Measurements from ENCODE around the gene DDX25. TPM values are rescaled to one million over a fixed set of nuclear protein-coding genes. Genes with fewer than 3 reads are reported as not detected.
A peak's percentile ranks its signal among the peaks of the same experiment; 100 is the strongest.
"Not testable (repeated sequence)": the region's sequence is repeated elsewhere in the genome, so short reads cannot be mapped to it uniquely, and the experiment has no call there.

The DDX25 gene
- total RNA-seq, 6 experiments from 2014 or later = not detected

GRCh38 chr11:125901872-125902271 lies 2.4 kb upstream of the DDX25 start:
- DNase-seq = no peak
- Mint-ChIP-seq H3K9me3 (no peaks in the 10 kb centered on the region), H3K27me3 (ENCODE audit: insufficient read depth) (peaks cover 16% of the 10 kb centered on the region), H3K36me3 (ENCODE audit: low read depth) (peaks cover 30% of the 10 kb centered on the region), H3K4me3 (peak overlapping the region; percentile 99), H3K4me1 (ENCODE audit: low read depth) (peaks cover 37% of the 10 kb centered on the region), H3K27ac (no peak overlapping the region)
- TF ChIP-seq, protein P1, sequence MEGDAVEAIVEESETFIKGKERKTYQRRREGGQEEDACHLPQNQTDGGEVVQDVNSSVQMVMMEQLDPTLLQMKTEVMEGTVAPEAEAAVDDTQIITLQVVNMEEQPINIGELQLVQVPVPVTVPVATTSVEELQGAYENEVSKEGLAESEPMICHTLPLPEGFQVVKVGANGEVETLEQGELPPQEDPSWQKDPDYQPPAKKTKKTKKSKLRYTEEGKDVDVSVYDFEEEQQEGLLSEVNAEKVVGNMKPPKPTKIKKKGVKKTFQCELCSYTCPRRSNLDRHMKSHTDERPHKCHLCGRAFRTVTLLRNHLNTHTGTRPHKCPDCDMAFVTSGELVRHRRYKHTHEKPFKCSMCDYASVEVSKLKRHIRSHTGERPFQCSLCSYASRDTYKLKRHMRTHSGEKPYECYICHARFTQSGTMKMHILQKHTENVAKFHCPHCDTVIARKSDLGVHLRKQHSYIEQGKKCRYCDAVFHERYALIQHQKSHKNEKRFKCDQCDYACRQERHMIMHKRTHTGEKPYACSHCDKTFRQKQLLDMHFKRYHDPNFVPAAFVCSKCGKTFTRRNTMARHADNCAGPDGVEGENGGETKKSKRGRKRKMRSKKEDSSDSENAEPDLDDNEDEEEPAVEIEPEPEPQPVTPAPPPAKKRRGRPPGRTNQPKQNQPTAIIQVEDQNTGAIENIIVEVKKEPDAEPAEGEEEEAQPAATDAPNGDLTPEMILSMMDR (IDR thresholded peaks at IDR 0.05) = no peak

DNA sequence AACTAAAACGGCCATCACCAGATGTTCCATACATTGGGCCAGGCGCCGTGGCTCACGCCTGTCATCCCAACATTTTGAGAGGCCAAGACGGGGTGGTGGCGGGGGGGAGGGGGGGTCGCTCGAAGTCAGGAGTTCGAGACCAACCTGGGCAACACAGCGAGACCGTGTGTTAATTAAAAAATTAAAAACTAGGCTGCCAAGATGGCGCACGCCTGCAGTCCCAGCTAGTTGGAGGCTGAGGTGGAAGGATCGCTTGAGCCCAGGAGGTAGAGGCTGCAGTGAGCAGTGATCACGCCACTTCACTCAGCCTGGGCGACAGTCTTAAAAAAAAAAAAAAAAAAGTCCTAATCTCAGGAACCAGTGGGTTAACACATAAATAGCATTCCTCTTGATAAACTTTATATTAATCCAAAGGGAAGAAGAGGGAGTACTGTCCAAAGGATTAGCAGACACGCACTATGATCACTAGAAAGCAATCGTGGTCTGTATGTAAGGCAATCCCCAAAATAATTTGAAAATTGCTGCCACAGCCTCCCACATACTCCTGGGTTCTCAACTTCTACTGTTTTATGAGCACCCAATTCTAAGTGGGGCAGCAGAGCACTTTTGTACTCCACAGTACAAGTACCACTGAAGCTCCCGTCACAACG lies 1.9 kb upstream of the DDX25 start:
- H3K4me1 Mint-ChIP-seq (ENCODE audit: low read depth) = peaks cover 32% of the 10 kb centered on the region
- TF ChIP-seq, protein P1 (IDR thresholded peaks at IDR 0.05) = no peak
- peaks cover 19% of the 10 kb centered on the region for H3K27me3 Mint-ChIP-seq (ENCODE audit: insufficient read depth)
- no peaks in the 10 kb centered on the region for H3K9me3 Mint-ChIP-seq
- peak overlapping the region; percentile 80 for H3K27ac Mint-ChIP-seq
- peak overlapping the region; percentile 99 for H3K4me3 Mint-ChIP-seq
- peaks cover 30% of the 10 kb centered on the region for H3K36me3 Mint-ChIP-seq (ENCODE audit: low read depth)
- DNase-seq = no peak

- Mint-ChIP-seq H3K4me3 (peak within 1 kb of the TSS; percentile 99), H3K4me1 (ENCODE audit: low read depth) (peaks cover 31% of the 10 kb centered on the region), H3K27me3 (ENCODE audit: insufficient read depth) (peaks cover 21% of the 10 kb centered on the region), H3K36me3 (ENCODE audit: low read depth) (peaks cover 30% of the 10 kb centered on the region), H3K9me3 (no peaks in the 10 kb centered on the region), H3K27ac (peak within 1 kb of the TSS; percentile 80)
- DNase-seq = peak; percentile 76
- TF ChIP-seq, protein P1 (IDR thresholded peaks at IDR 0.05) = no peak
These were observed 1.2 kb upstream of the DDX25 start, which contains the start of gene PUS3 for GRCh38 chr11:125902927-125903710. Gene PUS3, minus strand, starts transcription at chr11:125903206. Its CDS starts 6,922 bp downstream, at chr11:125896284.

DNA sequence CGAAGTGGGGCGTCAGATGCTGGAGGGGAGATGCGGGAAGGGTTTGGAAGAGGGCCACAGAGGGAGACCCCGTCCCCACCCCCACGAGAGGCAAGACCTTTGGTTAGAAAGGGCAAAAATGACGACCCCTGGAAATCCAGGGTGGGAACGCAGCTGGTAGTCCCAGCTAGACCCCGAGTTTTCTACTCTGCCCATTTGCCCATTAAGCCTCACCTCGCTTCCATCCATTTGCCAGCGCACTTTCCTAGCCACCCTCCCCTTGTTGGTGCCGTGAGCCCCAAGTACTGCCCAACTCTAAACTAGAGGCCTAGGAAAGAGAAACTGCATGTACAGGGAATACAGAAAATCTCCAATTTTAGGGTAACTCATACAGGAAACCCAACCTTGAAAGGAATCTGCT lies 370 bp downstream of the DDX25 start:
- Mint-ChIP-seq H3K36me3 (ENCODE audit: low read depth) (peaks cover 25% of the 10 kb centered on the region), H3K27me3 (ENCODE audit: insufficient read depth) (peaks cover 18% of the 10 kb centered on the region), H3K27ac (no peak overlapping the region), H3K4me3 (no peak overlapping the region; the same call in 1 of the 2 replicates), H3K4me1 (ENCODE audit: low read depth) (peaks cover 24% of the 10 kb centered on the region), H3K9me3 (no peaks in the 10 kb centered on the region)
- DNase-seq = no peak
- TF ChIP-seq, protein P1 (IDR thresholded peaks at IDR 0.05) = no peak

GRCh38 chr11:125910226-125910849 lies 6.0 kb downstream of the DDX25 start:
- no peaks in the 10 kb centered on the region for H3K9me3 Mint-ChIP-seq
- H3K27ac Mint-ChIP-seq = no peak overlapping the region
- H3K27me3 Mint-ChIP-seq (ENCODE audit: insufficient read depth) = peaks cover 14% of the 10 kb centered on the region
- no peak for DNase-seq
- H3K36me3 Mint-ChIP-seq (ENCODE audit: low read depth) = no peaks in the 10 kb centered on the region
- no peak overlapping the region for H3K4me3 Mint-ChIP-seq
- H3K4me1 Mint-ChIP-seq (ENCODE audit: low read depth) = no peaks in the 10 kb centered on the region
- TF ChIP-seq, protein P1 (IDR thresholded peaks at IDR 0.05) = no peak

GRCh38 chr11:125914601-125915000 lies 10.3 kb downstream of the DDX25 start:
- not testable (repeated sequence) for DNase-seq; H3K9me3 Mint-ChIP-seq; H3K4me1 Mint-ChIP-seq (ENCODE audit: low read depth); H3K27ac Mint-ChIP-seq; H3K36me3 Mint-ChIP-seq (ENCODE audit: low read depth); H3K4me3 Mint-ChIP-seq
- peaks cover 30% of the 10 kb centered on the region for H3K27me3 Mint-ChIP-seq (ENCODE audit: insufficient read depth)

All from HFFc6 (cell line).